HT-29 (cell line): ENCODE data around the gene NFE2. TPM values are rescaled to one million over a fixed set of nuclear protein-coding genes. Genes with fewer than 3 reads are reported as not detected.
"Not testable (repeated sequence)": the region's sequence is repeated elsewhere in the genome, so short reads cannot be mapped to it uniquely, and the experiment has no call there.

Experiments
- DNase-seq: peaks from one replicate; pipeline ENCODE4 v3.0.0-alpha.2; 2015; ENCODE audit warnings: low spot score
- total RNA-seq: library from RNA; depleted of rRNA; stranded (reverse); fragments of >200 nt; shearing (Covaris generic); gene quantifications from 2 replicates; pipeline ENCODE4 v1.2.3, GENCODE V29; 2014; rRNA removed

Gene NFE2
- total RNA-seq = 0.20 TPM in 1 of 2 replicates, not detected in the other

GRCh38 chr12:54300732-54301427 is at the start of gene NFE2:
Gene NFE2 (minus strand): TSS chr12:54301015. CDS start chr12:54295248, 5,767 bp downstream.
- DNase-seq = peak; percentile 49

GRCh38 chr12:54349679-54350078 is 48.9 kb upstream of the NFE2 start:
- DNase-seq = no peak

- DNase-seq = no peak
Measured at GRCh38 chr12:54349036-54349435, 48.2 kb upstream of the NFE2 start.

DNA sequence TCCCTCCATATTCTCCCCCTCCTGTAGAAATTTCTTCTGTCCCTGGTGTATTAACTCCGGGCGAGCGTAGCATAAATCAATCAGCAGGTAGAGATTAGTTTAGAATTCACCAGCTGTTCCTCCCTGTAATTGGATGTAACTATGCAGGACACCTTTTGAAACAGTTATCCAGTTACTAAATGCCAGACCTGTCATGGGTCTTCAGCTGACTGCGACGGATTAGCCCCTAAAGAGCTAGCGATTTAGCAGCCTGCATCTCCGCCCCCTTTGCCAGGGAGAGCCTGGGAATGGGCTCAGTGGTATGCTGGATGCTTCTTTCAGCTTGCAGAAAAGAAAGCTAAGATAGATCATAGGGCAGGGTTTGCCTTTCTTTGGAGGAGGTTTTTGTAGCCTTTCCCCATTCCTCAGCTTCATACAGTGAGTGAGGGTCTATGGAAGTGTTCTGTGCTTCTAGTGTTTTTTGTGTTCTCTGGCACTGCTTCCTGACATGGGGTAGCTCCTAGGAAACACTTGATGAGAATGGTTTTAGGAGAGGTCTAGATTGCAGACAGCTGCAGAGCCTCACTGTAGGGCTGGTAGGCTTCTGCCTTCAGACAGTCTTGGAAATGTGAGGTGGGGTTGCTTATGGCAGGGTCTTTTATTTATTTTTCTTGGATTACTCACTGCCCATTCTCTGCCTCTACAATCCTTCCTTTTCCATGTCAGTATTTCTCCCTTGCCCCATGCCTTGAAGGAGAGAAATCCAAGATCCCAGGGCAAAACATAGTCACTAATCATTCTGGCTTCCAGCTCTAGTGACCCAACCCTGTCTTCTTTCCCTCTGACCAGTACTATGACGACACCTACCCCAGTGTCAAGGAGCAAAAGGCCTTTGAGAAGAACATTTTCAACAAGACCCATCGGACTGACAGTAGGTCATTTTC is 40.8 kb upstream of the NFE2 start:
- no peak for DNase-seq

DNA sequence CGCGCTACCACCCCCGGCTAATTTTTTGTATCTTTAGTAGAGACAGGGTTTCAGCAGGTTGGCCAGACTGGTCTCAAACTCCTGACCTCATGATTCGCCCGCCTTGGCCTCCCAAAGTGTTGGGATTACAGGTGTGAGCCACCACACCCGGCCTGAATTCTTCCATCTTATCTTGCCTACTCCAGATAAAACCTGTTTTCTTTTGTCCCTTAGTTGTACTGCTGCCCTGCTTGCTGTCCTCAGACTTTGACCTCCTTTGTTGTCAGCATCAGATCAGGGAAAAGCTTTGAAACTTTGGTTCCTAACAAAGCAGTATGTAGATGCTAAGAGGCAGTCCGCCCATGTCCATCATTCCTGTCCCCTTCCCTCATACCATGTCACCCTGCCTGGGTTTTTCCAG is 40.0 kb upstream of the NFE2 start:
- DNase-seq = no peak

- DNase-seq = no peak
Measured at GRCh38 chr12:54338698-54339296, 38.0 kb upstream of the NFE2 start.

GRCh38 chr12:54337854-54338650 is 37.2 kb upstream of the NFE2 start:
- no peak for DNase-seq

DNA sequence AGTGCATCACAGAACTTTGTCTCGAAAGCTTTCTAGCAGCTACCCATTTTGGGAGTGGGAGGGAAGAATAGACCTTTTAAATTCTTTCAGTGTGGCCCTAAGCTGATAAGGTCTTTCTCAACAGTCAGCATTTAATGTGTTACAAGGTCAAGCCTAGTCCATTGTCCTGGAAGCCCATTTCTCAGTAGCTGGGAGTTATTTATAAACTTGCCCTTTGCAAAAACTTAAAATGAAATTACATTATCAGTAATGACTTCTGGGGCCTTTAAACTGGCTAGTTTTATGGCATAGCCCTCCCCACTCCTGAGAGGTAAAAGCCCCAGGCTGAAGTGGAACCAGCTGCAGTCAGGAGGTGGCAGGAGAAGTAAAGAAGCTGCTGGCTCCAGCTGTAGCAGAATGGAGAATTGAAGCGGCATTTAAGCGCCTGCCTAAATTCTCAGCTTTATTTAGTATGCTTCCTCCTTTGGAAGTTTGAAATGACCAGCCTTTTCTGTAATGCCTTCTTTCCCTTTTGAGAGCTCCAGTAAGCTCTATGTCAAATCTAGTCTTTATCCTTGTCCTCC is 36.5 kb upstream of the NFE2 start:
- DNase-seq = no peak

DNA sequence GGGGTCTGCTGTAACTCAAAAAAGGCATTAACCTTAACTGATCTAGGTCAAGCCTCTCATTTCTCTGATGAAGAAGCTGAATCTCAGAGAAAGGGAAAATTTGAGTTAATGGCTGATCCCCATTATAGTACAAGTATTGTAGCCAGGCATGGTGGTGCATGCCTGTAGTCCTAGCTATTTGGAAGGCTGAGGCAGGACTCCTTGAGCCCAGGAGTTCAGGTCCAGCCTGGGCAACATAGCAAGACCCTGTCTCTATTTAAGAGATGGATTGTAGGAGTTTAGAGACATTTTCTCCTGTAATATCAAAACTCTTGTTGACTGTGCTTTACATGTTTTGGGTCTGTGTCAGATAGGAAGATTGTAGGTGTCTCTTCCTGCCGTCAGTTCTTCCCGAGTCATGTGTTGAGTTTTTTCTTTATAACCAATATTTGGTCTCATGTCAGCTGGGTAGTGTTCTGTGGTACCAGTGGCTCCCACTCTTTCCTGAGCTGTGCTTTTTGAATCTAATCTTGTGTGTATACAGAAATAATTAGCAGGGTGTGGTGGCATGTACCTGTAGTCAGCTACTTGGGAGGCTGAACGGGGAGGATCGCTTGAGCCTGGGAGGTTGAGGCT is 32.7 kb upstream of the NFE2 start:
- no peak for DNase-seq

DNA sequence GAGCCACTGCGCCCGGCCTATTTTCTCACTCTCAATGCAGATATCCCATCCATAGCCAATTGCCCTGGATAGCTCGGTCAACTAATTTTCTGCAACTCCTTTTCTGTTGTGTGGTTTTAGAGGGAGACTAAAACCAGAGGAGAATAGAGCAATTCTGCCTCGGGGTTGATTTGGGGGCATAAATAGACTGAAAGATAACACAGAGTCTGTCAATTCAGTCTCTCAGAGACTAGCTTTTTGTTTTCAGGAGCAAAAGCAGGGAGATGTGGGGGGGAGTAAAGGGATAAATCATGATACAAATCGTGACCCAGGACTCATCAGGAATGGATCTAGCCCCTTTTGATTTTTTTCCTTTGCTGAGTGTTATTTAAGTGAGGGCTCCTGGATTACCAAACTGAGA is 30.6 kb upstream of the NFE2 start:
- DNase-seq = no peak

GRCh38 chr12:54330442-54330841 is 29.6 kb upstream of the NFE2 start:
- DNase-seq = no peak

DNA sequence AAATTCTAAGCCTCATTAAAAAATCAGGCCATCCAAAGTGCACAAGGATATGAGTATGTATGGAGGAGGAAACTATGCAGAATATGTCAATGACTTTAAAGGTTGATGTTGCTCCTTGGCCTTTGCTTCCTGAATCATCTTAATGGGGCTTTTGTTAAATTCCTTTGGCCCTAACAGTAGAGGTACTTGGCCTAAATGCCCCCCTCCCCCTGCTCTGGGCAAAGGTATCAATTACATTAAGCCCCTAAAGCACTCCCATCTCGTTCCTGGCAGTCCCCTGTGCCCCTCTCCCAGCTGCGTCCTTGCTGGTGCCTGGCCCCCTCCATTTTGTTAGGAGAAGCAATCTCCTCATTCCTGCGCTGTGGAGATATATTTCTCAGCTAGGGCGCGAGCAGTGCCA is 28.9 kb upstream of the NFE2 start:
- no peak for DNase-seq

DNA sequence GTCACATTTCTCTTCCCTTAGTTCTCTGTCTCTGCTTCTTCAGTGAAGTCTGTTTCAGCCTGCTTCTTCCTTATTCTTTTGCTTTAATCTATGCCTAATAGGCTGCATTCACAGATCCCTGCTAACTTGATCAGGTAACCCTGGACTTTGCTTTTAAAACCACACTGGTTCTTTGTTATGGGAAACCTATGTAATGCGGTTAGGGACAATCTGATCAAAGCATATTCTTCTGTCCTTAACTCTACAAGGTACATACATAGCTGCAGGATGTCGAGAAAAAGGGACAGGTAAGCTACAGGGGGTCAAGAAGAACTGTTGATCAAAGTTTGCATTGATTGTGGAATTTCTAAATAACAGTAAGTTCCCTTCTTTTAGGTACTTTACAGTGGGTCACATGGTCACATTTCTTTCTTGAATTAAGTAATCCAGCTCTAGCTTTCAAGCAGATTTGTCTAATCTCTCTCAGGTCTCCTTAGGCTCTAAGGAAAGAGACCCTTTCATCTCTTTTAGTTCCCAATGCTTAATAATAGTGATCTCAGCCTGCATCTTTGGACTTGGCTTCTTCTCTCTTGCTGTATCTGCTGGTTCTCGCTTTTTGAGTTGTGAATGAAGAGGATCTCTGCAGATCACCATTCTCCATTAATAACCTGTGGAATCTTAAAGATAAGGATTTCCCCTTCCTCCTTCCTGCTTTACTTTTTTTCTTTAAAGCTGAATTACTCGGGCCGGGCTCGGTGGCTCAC is 28.0 kb upstream of the NFE2 start:
- DNase-seq = no peak

- not testable (repeated sequence) for DNase-seq
Measured at GRCh38 chr12:54325442-54326109, 24.8 kb upstream of the NFE2 start.

GRCh38 chr12:54324617-54325441 is 24.0 kb upstream of the NFE2 start, which contains the start of gene COPZ1:
Gene COPZ1 (plus strand): TSS chr12:54325131. CDS start chr12:54325164, 33 bp downstream.
- peak; percentile 98 for DNase-seq

GRCh38 chr12:54321363-54321762 is 20.5 kb upstream of the NFE2 start:
- no peak for DNase-seq

GRCh38 chr12:54312309-54312708 is 11.5 kb upstream of the NFE2 start:
- DNase-seq = not testable (repeated sequence)

DNA sequence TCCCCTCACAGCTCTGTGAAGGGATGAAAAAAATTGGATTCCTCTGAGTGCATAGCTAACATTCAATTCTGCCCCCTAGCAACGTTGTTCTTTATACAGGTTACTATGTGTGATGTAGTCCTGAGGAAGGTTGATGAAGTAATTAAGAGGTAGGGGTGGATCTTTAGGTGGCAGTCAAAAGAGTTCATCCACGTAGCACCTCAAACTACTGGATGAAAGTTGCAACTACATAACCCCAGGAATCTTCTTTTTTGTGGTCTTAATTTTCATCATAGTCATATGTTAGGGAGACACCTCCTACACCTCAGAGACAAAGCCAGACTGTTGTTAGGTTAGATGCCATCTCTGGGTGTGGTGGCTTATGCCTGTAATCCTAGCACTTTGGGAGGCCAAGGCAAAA is 10.2 kb upstream of the NFE2 start:
- no peak for DNase-seq
